ENCODE results near the gene PCSK6. TPM values are rescaled to one million over a fixed set of nuclear protein-coding genes. Genes with fewer than 3 reads are reported as not detected.

PCSK6 gene
- total and polyA plus RNA-seq, 2 of the 8 experiments (the other 6 are each of a cell fraction or from before 2014, with no cell fraction given): 1.9 to 4.0 TPM

GRCh38 chr15:101482526-101483371 is 6.8 kb downstream of the PCSK6 start:
- no peak overlapping the region for H3K9ac ChIP-seq (replicated peaks in 1 of 4; ENCODE audit: extremely low read depth in 1 of 4, low read depth in 3 of 4, low read length in 3 of 4)
- WGBS, 2 experiments (ENCODE audit: extremely low coverage in 1 of 2, insufficient coverage in 1 of 2, insufficient read length in 1 of 2, insufficient replicate concordance in 2 of 2, low coverage in 1 of 2, low lambda C conversion rate in 2 of 2, missing lambda C conversion rate in 1 of 2): 92% methylated on average over 21 of the region's 21 CpGs; no CpG with 5 or more reads in 1 of the 2 experiments

More at GRCh38 chr15:101482526-101483371, 6.8 kb downstream of the PCSK6 start:
- H2AK5ac ChIP-seq (ENCODE audit: low read depth, low read length): no peak overlapping the region
- no peak overlapping the region for H3K4me2 ChIP-seq (ENCODE audit: insufficient read depth in 1 of 2, low read depth in 2 of 2, low read length in 2 of 2)
- no peak overlapping the region for H3K4ac ChIP-seq (replicated peaks; ENCODE audit: insufficient read length, low read depth, low read length)
- no peak overlapping the region for H2AFZ ChIP-seq (ENCODE audit: low read length)
- H3K79me2 ChIP-seq (ENCODE audit: control insufficient read depth in 1 of 2, insufficient read depth in 2 of 2, low read length in 2 of 2): no peaks in the 10 kb centered on the region
- no peak overlapping the region for H3K56ac ChIP-seq (replicated peaks; ENCODE audit: insufficient read length, low read depth, low read length)
- no peak overlapping the region for H4K91ac ChIP-seq (replicated peaks; ENCODE audit: insufficient read length, low read length)
- H3K23me2 ChIP-seq (ENCODE audit: low read depth, low read length): no peaks in the 10 kb centered on the region
- FAIRE-seq (no peak), DNase-seq (ENCODE audit: low read depth in 1 of 2, low spot score in 2 of 2) (no peak)
- no peak overlapping the region for H3K27ac ChIP-seq (ENCODE audit: low read depth, low read length)
- H2BK20ac ChIP-seq (ENCODE audit: low read length): no peak overlapping the region
- H2BK120ac ChIP-seq (replicated peaks; ENCODE audit: low read depth, low read length): no peak overlapping the region
- H3K4me3 ChIP-seq (ENCODE audit: extremely low read depth in 1 of 4, insufficient read depth in 2 of 4, low read depth in 3 of 4, low read length in 4 of 4): no peak overlapping the region
- no peaks in the 10 kb centered on the region for H4K20me1 ChIP-seq (replicated peaks in 1 of 2; ENCODE audit: control insufficient read depth in 1 of 2, insufficient read depth in 2 of 2, low read length in 2 of 2)
- H4K8ac ChIP-seq (ENCODE audit: extremely low read depth, insufficient read depth, low read length): no peak overlapping the region; the same call in 1 of the 2 replicates
- H3K27me3 ChIP-seq (replicated peaks in 1 of 4; ENCODE audit: control insufficient read depth in 3 of 4, extremely low read depth in 1 of 4, insufficient read depth in 3 of 4, low read length in 3 of 4): peaks cover 0 to 16% (median 8%) of the 10 kb centered on the region in 4 experiments; a peak in 6 of 7 replicates
- no peak overlapping the region for H2BK5ac ChIP-seq (ENCODE audit: low read depth, low read length)
- ChIA-PET CTCF (ENCODE audit: partially characterized antibody) (interaction anchor here (0.7 to 1.6 kb wide), 5 partner anchors 9 to 117 kb away, joined by 3 to 6 read pairs (median 5); no protein-coding TSS in a partner anchor), POLR2A (ENCODE audit: partially characterized antibody) (interaction anchor here (1.2 kb wide), 2 partner anchors 27 to 38 kb away, joined by 3 read pairs; no protein-coding TSS in a partner anchor)
- H3K23ac ChIP-seq (ENCODE audit: insufficient read length): no peak overlapping the region
- peaks cover 0 to 6% (median 0%) of the 10 kb centered on the region in 4 experiments; a peak in 3 of 7 replicates for H3K4me1 ChIP-seq (replicated peaks in 1 of 4; ENCODE audit: control insufficient read depth in 3 of 4, insufficient read depth in 4 of 4, low read length in 3 of 4)
- no peaks in the 10 kb centered on the region for H3K9me3 ChIP-seq (ENCODE audit: insufficient read depth in 2 of 2, low read depth in 1 of 2, low read length in 1 of 2)
- H2BK15ac ChIP-seq (ENCODE audit: low read length): no peak overlapping the region
- H2BK12ac ChIP-seq (ENCODE audit: low read depth, low read length): no peak overlapping the region
- H3K14ac ChIP-seq (ENCODE audit: insufficient read length): no peak overlapping the region
- TF ChIP-seq ASH2L (IDR thresholded peaks at IDR 0.05; ENCODE audit: low read length): no peak
- no peak for TF ChIP-seq POU5F1 (IDR thresholded peaks at IDR 0.05; ENCODE audit: low read depth, low read length)
- no peak for TF ChIP-seq ZNF274 (IDR thresholded peaks at IDR 0.05; ENCODE audit: borderline replicate concordance, extremely low read depth, low read length)
- no peaks in the 10 kb centered on the region for H3K79me1 ChIP-seq (ENCODE audit: low read depth, low read length)
- H3K36me3 ChIP-seq (ENCODE audit: control insufficient read depth in 2 of 4, insufficient read depth in 4 of 4, low read length in 3 of 4): no peaks in the 10 kb centered on the region
- H4K5ac ChIP-seq (ENCODE audit: insufficient read length, low read depth, low read length): no peak overlapping the region
- H3K18ac ChIP-seq (ENCODE audit: extremely low read depth, low read length): no peak overlapping the region

Data from H1 (cell line).